GM23338 (cell line): Measurements from ENCODE around the gene PXDN. TPM values are rescaled to one million over a fixed set of nuclear protein-coding genes. Genes with fewer than 3 reads are reported as not detected.

Source experiments
- ATAC-seq: fragments of 200-7000 bp; cut with Tn5 transposase; 3 replicates; pipeline ENCODE4 v1.9.1; 2020
- DNase-seq: peaks from one replicate; pipeline ENCODE4 v3.0.0-alpha.2; 2015; ENCODE audit warnings: low spot score
- H2AFZ ChIP-seq: fragments of 200-600 bp; sonication (generic); 2 replicates; pipeline ENCODE4 v1.8.0; 2016; ENCODE audit warnings: antibody characterized with exemption, mild to moderate bottlenecking, moderate library complexity
- H3F3A ChIP-seq: fragments of 200-600 bp; sonication (generic); replicated peaks from 2 replicates; pipeline ENCODE4 v1.8.0; 2017; ENCODE audit warnings: antibody characterized with exemption, mixed run types, low read depth
- H3K27ac ChIP-seq: fragments of 200-600 bp; sonication (generic); 2 replicates; pipeline ENCODE4 v1.6.1; 2016; ENCODE audit warnings: low read depth
- H3K27me3 ChIP-seq: fragments of 200-600 bp; sonication (generic); 2 replicates; pipeline ENCODE4 v1.8.0; 2016; ENCODE audit warnings: mild to moderate bottlenecking, mixed run types, moderate library complexity; ENCODE audit not compliant: insufficient read depth
- H3K36me3 ChIP-seq: fragments of 200-600 bp; sonication (generic); 2 replicates; pipeline ENCODE4 v1.8.0; 2016; ENCODE audit warnings: mild to moderate bottlenecking; ENCODE audit not compliant: insufficient read depth
- H3K4me1 ChIP-seq: fragments of 200-600 bp; sonication (generic); 2 replicates; pipeline ENCODE4 v1.8.0; 2016; ENCODE audit warnings: mild to moderate bottlenecking, moderate library complexity; ENCODE audit not compliant: insufficient read depth
- H3K4me2 ChIP-seq: fragments of 200-600 bp; sonication (generic); 2 replicates; pipeline ENCODE4 v1.7.1; 2017; ENCODE audit warnings: mixed run types
- H3K4me3 ChIP-seq: fragments of 200-600 bp; sonication (generic); 2 replicates; pipeline ENCODE4 v1.6.1; 2016; ENCODE audit warnings: mixed run types
- H3K79me2 ChIP-seq: fragments of 200-600 bp; sonication (generic); replicated peaks from 2 replicates; pipeline ENCODE4 v1.8.0; 2017; ENCODE audit warnings: mild to moderate bottlenecking; ENCODE audit not compliant: insufficient read depth
- H3K9me2 ChIP-seq: fragments of 200-600 bp; sonication (generic); 2 replicates; pipeline ENCODE4 v1.8.0; 2017; ENCODE audit not compliant: insufficient read depth
- H4K20me1 ChIP-seq: fragments of 200-600 bp; sonication (generic); replicated peaks from 2 replicates; pipeline ENCODE4 v1.8.0; 2017; ENCODE audit warnings: mild to moderate bottlenecking; ENCODE audit not compliant: insufficient read depth
- H3K27ac Mint-ChIP-seq: 2 replicates; pipeline ENCODE4 v1.8.0; 2020; ENCODE audit warnings: inconsistent platforms, mild to moderate bottlenecking, moderate library complexity, mixed read lengths
- H3K27me3 Mint-ChIP-seq: 3 replicates; pipeline ENCODE4 v1.8.0; 2022; ENCODE audit warnings: low read depth, mild to moderate bottlenecking, moderate library complexity, mixed read lengths, inconsistent platforms; ENCODE audit not compliant: insufficient read depth, poor library complexity
- H3K36me3 Mint-ChIP-seq: 3 replicates; pipeline ENCODE4 v1.8.0; 2021; ENCODE audit warnings: low read depth, mild to moderate bottlenecking, inconsistent platforms, moderate library complexity, mixed read lengths
- H3K4me1 Mint-ChIP-seq: 3 replicates; pipeline ENCODE4 v1.8.0; 2020; ENCODE audit warnings: mild to moderate bottlenecking, inconsistent platforms, mixed read lengths
- H3K4me3 Mint-ChIP-seq: 3 replicates; pipeline ENCODE4 v1.8.0; 2021; ENCODE audit warnings: moderate library complexity, mild to moderate bottlenecking, inconsistent platforms, mixed read lengths
- H3K9me3 Mint-ChIP-seq: 3 replicates; pipeline ENCODE4 v1.8.0; 2020; ENCODE audit warnings: moderate library complexity, mild to moderate bottlenecking, inconsistent platforms, mixed read lengths
- CREB1 ChIP-seq: fragments of 250-450 bp; sonication (Bioruptor Pico); IDR thresholded peaks from 2 replicates; pipeline ENCODE4 v1.5.0; 2020; ENCODE audit warnings: low read depth, mild to moderate bottlenecking, moderate library complexity
- EZH2 ChIP-seq: fragments of 200-600 bp; sonication (generic); IDR thresholded peaks from one replicate; pipeline ENCODE4 v1.8.0; 2017; ENCODE audit warnings: antibody characterized with exemption, mild to moderate bottlenecking, low read depth; ENCODE audit not compliant: unreplicated experiment
- EZH2phosphoT487 ChIP-seq: fragments of 200-600 bp; sonication (generic); IDR thresholded peaks from one replicate; pipeline ENCODE4 v1.8.1; 2018; ENCODE audit warnings: antibody characterized with exemption; ENCODE audit not compliant: unreplicated experiment
- JUNB ChIP-seq: IDR thresholded peaks from one replicate; pipeline ENCODE4 v1.6.1; 2016; ENCODE audit warnings: antibody characterized with exemption; ENCODE audit not compliant: unreplicated experiment
- NANOG ChIP-seq: IDR thresholded peaks from 2 replicates; pipeline ENCODE4 v1.6.1; 2016; ENCODE audit warnings: antibody characterized with exemption, borderline replicate concordance
- POLR2AphosphoS5 ChIP-seq: IDR thresholded peaks from 2 replicates; pipeline ENCODE4 v1.6.1; 2016; ENCODE audit warnings: antibody characterized with exemption, low read depth
- STAT1 ChIP-seq: IDR thresholded peaks from one replicate; pipeline ENCODE4 v1.6.1; 2016; ENCODE audit warnings: antibody characterized with exemption; ENCODE audit not compliant: unreplicated experiment
- ZNF114 ChIP-seq: fragments of 250-450 bp; sonication (Bioruptor Pico); IDR thresholded peaks from 2 replicates; pipeline ENCODE4 v1.5.0; 2020; ENCODE audit warnings: mild to moderate bottlenecking, moderate library complexity
- ZNF331 ChIP-seq: fragments of 250-450 bp; sonication (Bioruptor Pico); IDR thresholded peaks from 2 replicates; pipeline ENCODE4 v1.5.0; 2020; ENCODE audit warnings: low read depth, mild to moderate bottlenecking, moderate library complexity
- polyA plus RNA-seq: library from polyadenylated mRNA; unstranded; fragments of >200 nt; fragmentation: Nextera tagmentation; extraction: Ambion mirVana; gene quantifications from 2 replicates; pipeline ENCODE4 v1.2.1, GENCODE V29; 2016
- total RNA-seq: library from RNA; depleted of rRNA; stranded (reverse); fragments of >200 nt; shearing (Covaris generic); gene quantifications from 2 replicates; pipeline ENCODE4 v1.2.3, GENCODE V29; 2014
- TF ChIP-seq, protein P1 (sequence below): IDR thresholded peaks from 2 replicates; pipeline ENCODE4 v1.6.1; 2016; ENCODE audit warnings: antibody characterized with exemption
- TF ChIP-seq, protein P2 (sequence below): fragments of 250-450 bp; sonication (Bioruptor Pico); IDR thresholded peaks from 2 replicates; pipeline ENCODE4 v1.5.0; 2020; ENCODE audit warnings: mild to moderate bottlenecking, moderate library complexity
- TF ChIP-seq, protein P3 (sequence below), 2 experiments: fragments of 200-600 bp in 1 of 2; sonication (generic) in 1 of 2; conservative IDR thresholded peaks; 2 replicates each; pipeline versions ENCODE4 v1.5.1 to v1.6.1; 2016 to 2017; ENCODE audit warnings: antibody characterized with exemption in 2 of 2, low read depth in 2 of 2, mild to moderate bottlenecking in 2 of 2, moderate library complexity in 1 of 2

The PXDN gene
- total and polyA plus RNA-seq, 2 experiments from 2014 or later, result 42.2 to 225 TPM

DNA sequence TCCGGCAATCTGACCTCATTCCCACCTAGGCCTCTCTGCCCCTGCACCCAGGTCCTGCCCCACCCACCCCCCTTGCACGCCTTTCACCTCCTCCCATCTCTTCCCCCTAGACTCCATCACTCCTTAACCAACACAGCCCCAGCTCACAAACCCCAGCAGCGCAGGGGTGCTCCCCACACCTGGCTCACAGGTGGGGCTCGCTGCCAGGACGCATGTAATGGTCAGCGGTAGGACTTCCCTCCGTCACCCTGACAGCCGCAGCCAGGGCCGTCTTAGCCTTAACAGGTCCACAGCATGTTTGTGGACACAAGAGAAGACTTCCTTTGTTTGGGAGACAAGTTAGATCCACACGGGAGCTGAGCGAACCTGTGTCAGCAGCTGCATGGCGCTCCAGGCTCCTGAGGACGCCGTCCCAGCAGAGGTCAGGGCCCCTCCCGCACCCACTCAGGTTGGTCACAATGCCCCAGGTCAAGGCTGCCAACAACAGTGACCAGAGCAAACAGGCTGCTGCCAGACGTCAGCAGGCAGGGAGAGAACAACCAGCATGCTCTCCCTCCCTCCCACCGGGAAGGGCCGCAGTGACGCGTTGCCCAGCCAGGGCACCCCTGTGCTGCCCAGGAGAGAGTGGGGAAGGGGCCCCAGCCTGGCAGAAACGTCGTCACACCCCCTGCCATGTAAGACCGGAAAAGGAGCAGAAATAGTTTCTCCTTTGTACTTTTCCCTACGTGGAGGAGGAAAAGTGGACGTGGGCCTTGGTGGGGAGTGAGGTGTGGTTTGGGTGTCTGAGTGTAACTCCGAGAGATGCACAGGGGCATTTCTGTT is 68.0 kb downstream of the PXDN start:
- no peak for DNase-seq
- Mint-ChIP-seq H3K4me1 (no peaks in the 10 kb centered on the region), H3K27me3 (peaks cover 5% of the 10 kb centered on the region), H3K36me3 (peaks cover 52% of the 10 kb centered on the region), H3K27ac (peak overlapping the region; percentile 11; the same call in 1 of the 2 replicates), H3K4me3 (no peak overlapping the region), H3K9me3 (no peaks in the 10 kb centered on the region; the same call in 2 of the 3 replicates)
- TF ChIP-seq, protein P1, sequence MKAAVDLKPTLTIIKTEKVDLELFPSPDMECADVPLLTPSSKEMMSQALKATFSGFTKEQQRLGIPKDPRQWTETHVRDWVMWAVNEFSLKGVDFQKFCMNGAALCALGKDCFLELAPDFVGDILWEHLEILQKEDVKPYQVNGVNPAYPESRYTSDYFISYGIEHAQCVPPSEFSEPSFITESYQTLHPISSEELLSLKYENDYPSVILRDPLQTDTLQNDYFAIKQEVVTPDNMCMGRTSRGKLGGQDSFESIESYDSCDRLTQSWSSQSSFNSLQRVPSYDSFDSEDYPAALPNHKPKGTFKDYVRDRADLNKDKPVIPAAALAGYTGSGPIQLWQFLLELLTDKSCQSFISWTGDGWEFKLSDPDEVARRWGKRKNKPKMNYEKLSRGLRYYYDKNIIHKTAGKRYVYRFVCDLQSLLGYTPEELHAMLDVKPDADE, result no peak
- no peak for TF ChIP-seq JUNB
- TF ChIP-seq EZH2, result no peak
- TF ChIP-seq, protein P2, sequence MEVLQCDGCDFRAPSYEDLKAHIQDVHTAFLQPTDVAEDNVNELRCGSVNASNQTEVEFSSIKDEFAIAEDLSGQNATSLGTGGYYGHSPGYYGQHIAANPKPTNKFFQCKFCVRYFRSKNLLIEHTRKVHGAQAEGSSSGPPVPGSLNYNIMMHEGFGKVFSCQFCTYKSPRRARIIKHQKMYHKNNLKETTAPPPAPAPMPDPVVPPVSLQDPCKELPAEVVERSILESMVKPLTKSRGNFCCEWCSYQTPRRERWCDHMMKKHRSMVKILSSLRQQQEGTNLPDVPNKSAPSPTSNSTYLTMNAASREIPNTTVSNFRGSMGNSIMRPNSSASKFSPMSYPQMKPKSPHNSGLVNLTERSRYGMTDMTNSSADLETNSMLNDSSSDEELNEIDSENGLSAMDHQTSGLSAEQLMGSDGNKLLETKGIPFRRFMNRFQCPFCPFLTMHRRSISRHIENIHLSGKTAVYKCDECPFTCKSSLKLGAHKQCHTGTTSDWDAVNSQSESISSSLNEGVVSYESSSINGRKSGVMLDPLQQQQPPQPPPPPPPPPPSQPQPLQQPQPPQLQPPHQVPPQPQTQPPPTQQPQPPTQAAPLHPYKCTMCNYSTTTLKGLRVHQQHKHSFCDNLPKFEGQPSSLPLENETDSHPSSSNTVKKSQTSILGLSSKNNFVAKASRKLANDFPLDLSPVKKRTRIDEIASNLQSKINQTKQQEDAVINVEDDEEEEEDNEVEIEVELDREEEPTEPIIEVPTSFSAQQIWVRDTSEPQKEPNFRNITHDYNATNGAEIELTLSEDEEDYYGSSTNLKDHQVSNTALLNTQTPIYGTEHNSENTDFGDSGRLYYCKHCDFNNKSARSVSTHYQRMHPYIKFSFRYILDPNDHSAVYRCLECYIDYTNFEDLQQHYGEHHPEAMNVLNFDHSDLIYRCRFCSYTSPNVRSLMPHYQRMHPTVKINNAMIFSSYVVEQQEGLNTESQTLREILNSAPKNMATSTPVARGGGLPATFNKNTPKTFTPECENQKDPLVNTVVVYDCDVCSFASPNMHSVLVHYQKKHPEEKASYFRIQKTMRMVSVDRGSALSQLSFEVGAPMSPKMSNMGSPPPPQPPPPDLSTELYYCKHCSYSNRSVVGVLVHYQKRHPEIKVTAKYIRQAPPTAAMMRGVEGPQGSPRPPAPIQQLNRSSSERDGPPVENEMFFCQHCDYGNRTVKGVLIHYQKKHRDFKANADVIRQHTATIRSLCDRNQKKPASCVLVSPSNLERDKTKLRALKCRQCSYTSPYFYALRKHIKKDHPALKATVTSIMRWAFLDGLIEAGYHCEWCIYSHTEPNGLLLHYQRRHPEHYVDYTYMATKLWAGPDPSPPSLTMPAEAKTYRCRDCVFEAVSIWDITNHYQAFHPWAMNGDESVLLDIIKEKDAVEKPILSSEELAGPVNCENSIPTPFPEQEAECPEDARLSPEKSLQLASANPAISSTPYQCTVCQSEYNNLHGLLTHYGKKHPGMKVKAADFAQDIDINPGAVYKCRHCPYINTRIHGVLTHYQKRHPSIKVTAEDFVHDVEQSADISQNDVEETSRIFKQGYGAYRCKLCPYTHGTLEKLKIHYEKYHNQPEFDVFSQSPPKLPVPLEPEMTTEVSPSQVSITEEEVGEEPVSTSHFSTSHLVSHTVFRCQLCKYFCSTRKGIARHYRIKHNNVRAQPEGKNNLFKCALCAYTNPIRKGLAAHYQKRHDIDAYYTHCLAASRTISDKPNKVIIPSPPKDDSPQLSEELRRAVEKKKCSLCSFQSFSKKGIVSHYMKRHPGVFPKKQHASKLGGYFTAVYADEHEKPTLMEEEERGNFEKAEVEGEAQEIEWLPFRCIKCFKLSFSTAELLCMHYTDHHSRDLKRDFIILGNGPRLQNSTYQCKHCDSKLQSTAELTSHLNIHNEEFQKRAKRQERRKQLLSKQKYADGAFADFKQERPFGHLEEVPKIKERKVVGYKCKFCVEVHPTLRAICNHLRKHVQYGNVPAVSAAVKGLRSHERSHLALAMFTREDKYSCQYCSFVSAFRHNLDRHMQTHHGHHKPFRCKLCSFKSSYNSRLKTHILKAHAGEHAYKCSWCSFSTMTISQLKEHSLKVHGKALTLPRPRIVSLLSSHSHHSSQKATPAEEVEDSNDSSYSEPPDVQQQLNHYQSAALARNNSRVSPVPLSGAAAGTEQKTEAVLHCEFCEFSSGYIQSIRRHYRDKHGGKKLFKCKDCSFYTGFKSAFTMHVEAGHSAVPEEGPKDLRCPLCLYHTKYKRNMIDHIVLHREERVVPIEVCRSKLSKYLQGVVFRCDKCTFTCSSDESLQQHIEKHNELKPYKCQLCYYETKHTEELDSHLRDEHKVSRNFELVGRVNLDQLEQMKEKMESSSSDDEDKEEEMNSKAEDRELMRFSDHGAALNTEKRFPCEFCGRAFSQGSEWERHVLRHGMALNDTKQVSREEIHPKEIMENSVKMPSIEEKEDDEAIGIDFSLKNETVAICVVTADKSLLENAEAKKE, result no peak
- TF ChIP-seq STAT1, result no peak
- no peak for TF ChIP-seq NANOG
- TF ChIP-seq CREB1 (CRISPR knock-in tag), result no peak
- no peak for TF ChIP-seq ZNF114 (CRISPR knock-in tag)
- no peak for TF ChIP-seq EZH2phosphoT487
- TF ChIP-seq, protein P3, sequence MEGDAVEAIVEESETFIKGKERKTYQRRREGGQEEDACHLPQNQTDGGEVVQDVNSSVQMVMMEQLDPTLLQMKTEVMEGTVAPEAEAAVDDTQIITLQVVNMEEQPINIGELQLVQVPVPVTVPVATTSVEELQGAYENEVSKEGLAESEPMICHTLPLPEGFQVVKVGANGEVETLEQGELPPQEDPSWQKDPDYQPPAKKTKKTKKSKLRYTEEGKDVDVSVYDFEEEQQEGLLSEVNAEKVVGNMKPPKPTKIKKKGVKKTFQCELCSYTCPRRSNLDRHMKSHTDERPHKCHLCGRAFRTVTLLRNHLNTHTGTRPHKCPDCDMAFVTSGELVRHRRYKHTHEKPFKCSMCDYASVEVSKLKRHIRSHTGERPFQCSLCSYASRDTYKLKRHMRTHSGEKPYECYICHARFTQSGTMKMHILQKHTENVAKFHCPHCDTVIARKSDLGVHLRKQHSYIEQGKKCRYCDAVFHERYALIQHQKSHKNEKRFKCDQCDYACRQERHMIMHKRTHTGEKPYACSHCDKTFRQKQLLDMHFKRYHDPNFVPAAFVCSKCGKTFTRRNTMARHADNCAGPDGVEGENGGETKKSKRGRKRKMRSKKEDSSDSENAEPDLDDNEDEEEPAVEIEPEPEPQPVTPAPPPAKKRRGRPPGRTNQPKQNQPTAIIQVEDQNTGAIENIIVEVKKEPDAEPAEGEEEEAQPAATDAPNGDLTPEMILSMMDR (conservative IDR thresholded peaks at IDR 0.05; ENCODE audit: low read depth in 2 of 2), result no peak
- TF ChIP-seq ZNF331 (CRISPR knock-in tag), result no peak
- no peak for TF ChIP-seq POLR2AphosphoS5
- no peaks in the 10 kb centered on the region for H3K4me1 ChIP-seq
- no peaks in the 10 kb centered on the region for H3K27me3 ChIP-seq
- H3K4me3 ChIP-seq, result no peak overlapping the region
- no peak overlapping the region for H2AFZ ChIP-seq
- no peak overlapping the region for H3K27ac ChIP-seq
- peaks cover 6% of the 10 kb centered on the region; the same call in 1 of the 2 replicates for H3F3A ChIP-seq
- peaks cover 28% of the 10 kb centered on the region for H3K36me3 ChIP-seq
- no peaks in the 10 kb centered on the region for H4K20me1 ChIP-seq
- no peaks in the 10 kb centered on the region; the same call in 1 of the 2 replicates for H3K79me2 ChIP-seq
- no peaks in the 10 kb centered on the region for H3K9me2 ChIP-seq
- H3K4me2 ChIP-seq, result no peak overlapping the region
- no peak for ATAC-seq
